Esophagus squamous epithelium (tissue), 4 donors: ENCODE measurements around the gene EEF1A1.
"Not testable (repeated sequence)": the region's sequence is repeated elsewhere in the genome, so short reads cannot be mapped to it uniquely, and the experiment has no call there.

Experiments used
- CTCF ChIP-seq, 6 experiments: fragments of 450-650 bp in 4 of 6; fragments of 200-600 bp in 2 of 6; sonication (generic) in 2 of 6; IDR thresholded peaks; one replicate each; pipeline ENCODE4 v1.5.1; 2016 to 2019; ENCODE audit warnings: antibody characterized with exemption in 6 of 6, mild to moderate bottlenecking in 4 of 6, moderate library complexity in 4 of 6
- POLR2A ChIP-seq, 4 donors: fragments of 450-650 bp; IDR thresholded peaks; one replicate each; pipeline ENCODE4 v1.6.1; 2017; ENCODE audit warnings: antibody characterized with exemption in 4 of 4, mild to moderate bottlenecking in 4 of 4, moderate library complexity in 3 of 4

GRCh38 chr6:73551115-73551514 lies 30.3 kb upstream of the EEF1A1 start:
- TF ChIP-seq CTCF, POLR2A (IDR thresholded peaks at IDR 0.05): not testable (repeated sequence)
